NK-92 treated with Interleukin-12 subunit alpha and Interleukin-12 subunit beta, amount 100 ng/mL, for 24 hours (cell line): ENCODE measurements around the gene SNX10.

Experiments used
- DNase-seq: peaks from one replicate; lab custom pipeline; 2025; lab: John Stamatoyannopoulos, UW

The SNX10 gene

GRCh38 chr7:26369593-26369992 is 77.9 kb downstream of the SNX10 start:
- DNase-seq, result no peak

- no peak for DNase-seq
Measured at GRCh38 chr7:26370011-26370410, 78.3 kb downstream of the SNX10 start.

GRCh38 chr7:26372249-26372648 is 80.6 kb downstream of the SNX10 start:
- no peak for DNase-seq

GRCh38 chr7:26372704-26373103 is 81.0 kb downstream of the SNX10 start:
- DNase-seq, result no peak

GRCh38 chr7:26374647-26375373 is 83.1 kb downstream of the SNX10 start:
- no peak for DNase-seq

- DNase-seq, result no peak
Measured at GRCh38 chr7:26375726-26376174, 84.1 kb downstream of the SNX10 start.

DNA sequence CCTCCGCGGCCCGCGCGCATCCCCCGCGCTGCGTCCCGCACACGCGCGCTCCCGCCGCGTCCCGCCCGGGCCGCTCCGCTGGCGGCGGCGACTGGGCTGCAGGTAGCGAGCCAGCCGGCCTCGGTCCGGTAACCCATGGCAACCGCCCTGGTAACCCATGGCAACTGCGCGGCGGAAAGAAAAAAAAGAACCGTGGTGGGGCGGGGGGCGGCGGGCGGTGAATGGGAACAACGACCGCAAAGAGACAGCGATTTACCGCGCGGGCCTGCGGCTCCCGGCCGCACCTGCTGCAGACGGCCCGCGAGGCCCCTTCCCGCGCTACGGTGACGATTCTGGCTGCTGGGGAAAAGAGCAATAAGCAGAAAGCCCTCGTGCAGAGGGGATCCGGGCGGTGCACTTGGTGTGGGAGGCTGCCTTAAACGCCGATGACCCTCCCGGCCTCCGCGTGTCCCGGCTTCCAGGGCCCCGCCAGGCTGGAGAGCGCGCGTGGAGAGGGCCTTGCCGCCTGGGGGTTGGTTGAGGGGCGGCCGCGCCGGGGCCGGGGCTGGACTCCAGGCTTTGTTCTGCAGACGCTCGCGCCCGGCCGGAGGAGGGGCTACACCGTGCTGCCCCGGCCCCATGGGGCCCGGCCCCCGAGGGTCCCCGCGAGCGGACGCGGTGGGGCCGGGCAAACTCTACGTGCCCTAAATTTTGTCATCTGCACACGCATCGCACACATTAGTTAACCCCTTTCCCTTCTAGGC is 84.7 kb downstream of the SNX10 start:
- no peak for DNase-seq

DNA sequence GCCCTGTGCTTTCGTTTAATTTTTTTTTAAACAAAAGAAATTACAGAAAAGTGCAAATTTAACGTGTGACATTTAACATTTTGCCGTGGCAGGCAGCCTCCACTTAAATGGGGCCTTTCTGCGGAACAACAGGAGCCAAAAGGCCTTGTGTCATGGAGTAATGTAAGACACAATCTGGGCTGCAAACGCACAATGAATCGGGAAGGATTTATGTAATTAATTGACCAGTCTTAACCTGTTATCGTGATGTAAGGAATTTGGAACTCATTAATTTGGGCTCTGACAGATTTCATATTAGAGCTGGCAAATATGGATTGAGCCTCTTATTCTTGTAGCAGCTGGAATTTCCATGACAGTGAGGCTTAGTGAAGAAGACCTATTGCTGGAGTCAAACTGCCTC is 86.4 kb downstream of the SNX10 start:
- no peak for DNase-seq

GRCh38 chr7:26379711-26380110 is 88.0 kb downstream of the SNX10 start:
- DNase-seq, result no peak

GRCh38 chr7:26381476-26382353 is 90.1 kb downstream of the SNX10 start:
- DNase-seq, result no peak

- no peak for DNase-seq
Measured at GRCh38 chr7:26385240-26385639, 93.6 kb downstream of the SNX10 start.

DNA sequence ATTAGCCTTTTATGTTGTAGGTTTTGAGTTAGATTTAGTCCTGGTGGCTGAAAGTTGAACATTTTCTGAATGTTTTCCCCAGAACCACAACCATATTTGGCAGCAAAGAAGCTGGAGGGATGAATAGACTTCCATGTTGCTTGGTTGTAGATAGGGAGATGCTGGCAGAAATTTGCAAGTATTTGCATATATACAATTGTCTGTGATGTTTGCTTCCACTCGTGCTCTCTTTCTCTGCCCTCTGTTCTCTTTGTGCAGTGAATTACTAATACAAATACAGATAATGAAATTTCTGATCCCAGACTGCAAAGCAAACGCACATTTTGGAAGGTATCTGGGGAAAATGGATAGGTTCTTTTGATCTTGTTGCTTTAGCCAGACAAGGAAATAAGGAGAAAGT is 96.1 kb downstream of the SNX10 start:
- DNase-seq, result no peak

DNA sequence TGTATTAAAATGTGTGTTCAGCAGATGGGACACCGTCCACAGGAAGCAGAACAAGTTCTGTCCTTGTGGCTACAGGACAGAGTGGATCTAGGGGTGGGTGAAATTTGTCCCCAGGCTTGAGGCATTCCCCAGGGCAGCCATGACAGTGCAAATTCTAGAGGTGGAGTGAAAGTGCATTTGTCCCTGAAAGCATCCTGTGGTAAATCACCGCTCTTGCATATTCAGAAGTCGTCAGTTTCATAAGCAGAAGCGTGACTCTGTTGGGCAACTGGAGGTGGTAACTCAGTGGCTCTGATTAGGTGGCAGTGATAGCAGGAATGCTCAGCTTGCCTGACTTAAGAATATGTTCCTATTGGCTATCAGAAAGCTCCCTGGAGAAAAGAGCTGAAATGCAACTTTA is 96.6 kb downstream of the SNX10 start:
- peak; percentile 18 for DNase-seq

- no peak for DNase-seq
Measured at GRCh38 chr7:26390016-26390415, 98.4 kb downstream of the SNX10 start.

DNA sequence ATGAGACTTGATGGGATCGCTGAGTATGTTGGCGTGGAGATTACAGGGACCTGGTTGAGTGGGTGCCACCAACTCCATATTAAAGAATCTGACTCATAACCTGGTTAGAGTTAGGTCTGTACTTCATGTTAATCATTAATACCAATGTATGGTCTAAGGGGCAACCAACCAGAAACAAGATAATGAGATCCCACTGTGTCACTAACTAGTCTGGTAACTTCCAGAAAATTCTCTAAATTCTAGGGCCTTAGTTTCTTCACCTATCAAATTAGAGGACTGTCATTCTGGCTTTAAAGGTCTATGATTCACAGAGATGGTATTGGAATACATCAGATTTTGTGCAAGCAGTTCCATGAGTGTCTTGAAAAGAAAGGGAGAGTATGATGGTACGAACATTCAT is 102.2 kb downstream of the SNX10 start:
- no peak for DNase-seq

- no peak for DNase-seq
Measured at GRCh38 chr7:26397332-26397731, 105.7 kb downstream of the SNX10 start.

- DNase-seq, result no peak
Measured at GRCh38 chr7:26397796-26398426, 106.2 kb downstream of the SNX10 start.

GRCh38 chr7:26398427-26398755 is 106.7 kb downstream of the SNX10 start:
- DNase-seq, result no peak

GRCh38 chr7:26398756-26399509 is 107.3 kb downstream of the SNX10 start:
- DNase-seq, result no peak

- DNase-seq, result no peak
Measured at GRCh38 chr7:26399736-26400135, 108.1 kb downstream of the SNX10 start.

GRCh38 chr7:26403640-26404039 is 112.0 kb downstream of the SNX10 start:
- no peak for DNase-seq
